Endothelial cell of umbilical vein (primary cell): ENCODE results near the gene LOXL3. TPM values are rescaled to one million over a fixed set of nuclear protein-coding genes. Genes with fewer than 3 reads are reported as not detected.

Experiments used
- BruUV-seq: library from RNA; stranded (reverse); fragments of 400-500 nt; replicated peaks from 2 replicates; lab custom pipeline; 2021; lab: Mats Ljungman, UMichigan
- CTCF ChIA-PET: fragments of 300-600, 350-600 bp; sonication (Branson Sonifier 250); formaldehyde crosslinking; loops from one replicate; lab custom pipeline; 2021; ENCODE audit warnings: antibody characterized with exemption, inconsistent platforms; lab: Charles Lee
- POLR2A ChIA-PET: fragments of 300-600, 350-600 bp; sonication (Branson Sonifier 250); formaldehyde crosslinking; loops from one replicate; lab custom pipeline; 2021; ENCODE audit warnings: antibody characterized with exemption, inconsistent platforms; lab: Charles Lee
- DNase-seq: peaks from one replicate; pipeline ENCODE4 v3.0.0-alpha.2; 2011; ENCODE audit warnings: low read depth, low spot score
- FAIRE-seq: peaks from 2 replicates; lab custom pipeline; 2011; peaks lifted over from hg19 to GRCh38; lab: Jason Lieb, UNC
- H2AFZ ChIP-seq: 2 replicates; pipeline ENCODE4 v1.6.0; 2012; ENCODE audit warnings: low read depth, low read length, control low read depth, inconsistent platforms
- H3K27ac ChIP-seq: 2 replicates; pipeline ENCODE4 v1.5.1; 2011; ENCODE audit warnings: low read depth, mild to moderate bottlenecking, control low read depth, low read length, moderate library complexity; ENCODE audit not compliant: insufficient read depth
- H3K27me3 ChIP-seq, 2 experiments: 2 replicates each; pipeline versions ENCODE4 v1.6.0 to v1.6.1; 2011; ENCODE audit warnings: low read length in 2 of 2, mixed read lengths in 1 of 2; ENCODE audit not compliant: control insufficient read depth in 2 of 2, insufficient read depth in 2 of 2
- H3K36me3 ChIP-seq, 2 experiments: 2 replicates in 1 of 2; 3 replicates in 1 of 2; pipeline ENCODE4 v1.5.1; 2011; ENCODE audit warnings: low read length in 2 of 2, mild to moderate bottlenecking in 1 of 2, moderate library complexity in 1 of 2; ENCODE audit not compliant: control insufficient read depth in 2 of 2, insufficient read depth in 2 of 2; ENCODE audit errors: extremely low read depth in 1 of 2
- H3K4me1 ChIP-seq: 3 replicates; pipeline ENCODE4 v1.5.1; 2011; ENCODE audit warnings: mild to moderate bottlenecking, low read length; ENCODE audit not compliant: control insufficient read depth, insufficient read depth; ENCODE audit errors: extremely low read depth
- H3K4me2 ChIP-seq: 2 replicates; pipeline ENCODE4 v1.6.1; 2011; ENCODE audit warnings: low read length, control low read depth, mixed read lengths; ENCODE audit not compliant: insufficient read depth
- H3K4me3 ChIP-seq, 3 experiments: fragments of 200-600 bp in 1 of 3; sonication (generic), shearing (Covaris generic) in 1 of 3; replicated peaks in 1 of 3; 2 replicates each; pipeline ENCODE4 v1.5.1; 2011 to 2016; ENCODE audit warnings: control low read depth in 3 of 3, low read length in 3 of 3, mild to moderate bottlenecking in 2 of 3, inconsistent platforms in 1 of 3, low read depth in 1 of 3, moderate library complexity in 1 of 3; ENCODE audit not compliant: insufficient read depth in 1 of 3
- H3K79me2 ChIP-seq: 2 replicates; pipeline ENCODE4 v1.6.0; 2012; ENCODE audit warnings: low read length, inconsistent platforms; ENCODE audit not compliant: control insufficient read depth, insufficient read depth
- H3K9ac ChIP-seq: replicated peaks from 2 replicates; pipeline ENCODE3; 2011; ENCODE audit warnings: low read length, control low read depth; ENCODE audit not compliant: insufficient read depth; ENCODE audit errors: extremely low read depth
- H3K9me1 ChIP-seq: replicated peaks from 3 replicates; pipeline ENCODE4 v1.6.0; 2011; ENCODE audit warnings: mild to moderate bottlenecking, low read length; ENCODE audit not compliant: control insufficient read depth, insufficient read depth; ENCODE audit errors: extremely low read depth
- H3K9me3 ChIP-seq: replicated peaks from 2 replicates; pipeline ENCODE4 v1.5.1; 2012; ENCODE audit warnings: low read length, inconsistent platforms; ENCODE audit not compliant: control insufficient read depth, insufficient read depth
- H4K20me1 ChIP-seq: replicated peaks from 2 replicates; pipeline ENCODE3; 2011; ENCODE audit warnings: mild to moderate bottlenecking, low read length; ENCODE audit not compliant: control insufficient read depth, insufficient read depth; ENCODE audit errors: extremely low read depth
- CTCF ChIP-seq, 2 donors: IDR thresholded peaks; 1 replicate in 1 of 2; 2 replicates in 1 of 2; pipeline ENCODE4 v1.5.1; 2011; ENCODE audit warnings: low read length in 2 of 2, mild to moderate bottlenecking in 2 of 2, moderate library complexity in 2 of 2, control low read depth in 1 of 2, inconsistent platforms in 1 of 2, low read depth in 1 of 2; ENCODE audit not compliant: insufficient read depth in 1 of 2; ENCODE audit errors: extremely low read depth in 1 of 2
- EZH2 ChIP-seq: IDR thresholded peaks from 2 replicates; pipeline ENCODE4 v1.6.1; 2012; ENCODE audit warnings: borderline replicate concordance, low read depth, mild to moderate bottlenecking, moderate library complexity, low read length, inconsistent platforms; ENCODE audit not compliant: severe bottlenecking
- FOS ChIP-seq: IDR thresholded peaks from 2 replicates; pipeline ENCODE4 v1.6.1; 2011; ENCODE audit warnings: mild to moderate bottlenecking, low read length, moderate library complexity, borderline replicate concordance; ENCODE audit not compliant: insufficient read depth
- GATA2 ChIP-seq: IDR thresholded peaks from 2 replicates; pipeline ENCODE4 v1.7.0; 2011; ENCODE audit warnings: low read depth, mild to moderate bottlenecking, moderate library complexity, mixed read lengths, low read length; ENCODE audit not compliant: insufficient read length, insufficient read depth
- JUN ChIP-seq: IDR thresholded peaks from 2 replicates; pipeline ENCODE4 v1.6.1; 2011; ENCODE audit warnings: borderline replicate concordance, low read depth; ENCODE audit not compliant: insufficient read length, insufficient read depth
- MAX ChIP-seq: IDR thresholded peaks from 2 replicates; pipeline ENCODE4 v1.6.1; 2011; ENCODE audit not compliant: insufficient read depth, insufficient read length
- MYC ChIP-seq: IDR thresholded peaks from one replicate; pipeline ENCODE4 v1.6.1; 2011; ENCODE audit warnings: mild to moderate bottlenecking, low read depth, low read length
- POLR2A ChIP-seq: IDR thresholded peaks from 2 replicates; pipeline ENCODE4 v1.6.1; 2012; ENCODE audit warnings: low read depth, mild to moderate bottlenecking, control low read depth, low read length
- POLR2AphosphoS5 ChIP-seq: IDR thresholded peaks from 2 replicates; pipeline ENCODE4 v1.6.1; 2012; ENCODE audit warnings: low read depth, mild to moderate bottlenecking, control low read depth, low read length, moderate library complexity; ENCODE audit not compliant: insufficient read depth
- dilution Hi-C: fragments of 300-500 bp; cut with MboI; formaldehyde crosslinking; loops from one replicate; pipeline ENCODE4 v1.15.0; 2019; ENCODE audit warnings: low sequenced_read_pairs; ENCODE audit not compliant: extremely low pct_ligation_motif_present
- intact Hi-C: fragments of 100-400 bp; cut with micrococcal nuclease; formaldehyde crosslinking; loops from one replicate; pipeline ENCODE4 v1.10.0; 2022
- polyA plus RNA-seq, 4 experiments: library from polyadenylated mRNA; depleted of rRNA in 3 of 4; stranded (reverse) in 3 of 4; unstranded in 1 of 4; fragments of >200 nt; gene quantifications; 2 replicates each; pipeline versions ENCODE4 v1.2.1 to v1.2.3, GENCODE V29; 2011 to 2012; ENCODE audit warnings: missing spikeins in 1 of 4
- total RNA-seq: library from RNA; stranded (reverse); gene quantifications from 2 replicates; pipeline ENCODE4 v1.2.3, GENCODE V29; 2021

LOXL3 gene
- total and polyA plus RNA-seq, 2 donors (not counting 3 experiments of a cell fraction or from before 2014, with no cell fraction given): 0.95 to 1.3 TPM

DNA sequence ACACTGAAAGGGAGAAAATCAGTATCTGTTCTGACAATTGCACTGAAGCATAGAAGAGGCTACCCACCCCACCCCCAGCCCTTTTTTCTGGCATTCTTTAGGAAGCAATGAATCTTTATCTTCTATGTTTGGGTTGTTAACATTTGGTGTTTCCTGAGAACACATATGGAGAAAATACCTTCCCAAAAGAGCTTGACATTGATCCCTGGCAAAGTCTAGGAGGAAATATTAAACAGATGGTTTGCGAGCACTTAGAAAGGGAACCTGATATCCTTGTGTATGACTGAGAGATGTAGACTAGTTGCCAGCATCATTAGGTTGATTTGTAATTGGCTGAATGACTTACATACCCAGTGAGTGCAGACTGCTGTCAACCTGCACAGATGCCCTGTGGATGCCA is 43.7 kb upstream of the LOXL3 start:
- Histone ChIP-seq H3K9me1 (no peaks in the 10 kb centered on the region), H3K9me3 (no peaks in the 10 kb centered on the region), H3K9ac (no peak overlapping the region), H3K79me2 (no peaks in the 10 kb centered on the region), H3K27ac (no peak overlapping the region), H3K27me3 (peaks cover 12 to 43% of the 10 kb centered on the region in 2 experiments), H4K20me1 (no peaks in the 10 kb centered on the region), H3K36me3 (no peaks in the 10 kb centered on the region), H2AFZ (no peak overlapping the region), H3K4me1 (no peaks in the 10 kb centered on the region), H3K4me2 (no peak overlapping the region), H3K4me3 (no peak overlapping the region)
- ChIA-PET CTCF (interaction anchor here (1.4 kb wide), 1 partner anchor 8 kb away, joined by 3 read pairs; no protein-coding TSS in a partner anchor), POLR2A (no interaction called here)
- FAIRE-seq (no peak), DNase-seq (no peak)
- TF ChIP-seq GATA2 (no peak), POLR2A (no peak), CTCF (IDR thresholded peaks at IDR 0.05; ENCODE audit: extremely low read depth in 1 of 2, insufficient read depth in 1 of 2, low read depth in 1 of 2, low read length in 2 of 2) (no peak), MYC (no peak), JUN (no peak), FOS (no peak), POLR2AphosphoS5 (no peak), MAX (no peak), EZH2 (no peak)
- no TSS peak for BruUV-seq
- dilution Hi-C loops: no loop called here
- intact Hi-C loops: no loop called here
